ENCODE results near the gene MYO1D. TPM values are rescaled to one million over a fixed set of nuclear protein-coding genes. Genes with fewer than 3 reads are reported as not detected.

The MYO1D gene
- total and polyA plus RNA-seq, 2 donors (not counting 3 experiments of a cell fraction or from before 2014, with no cell fraction given) = 37.8 to 85.5 TPM

DNA sequence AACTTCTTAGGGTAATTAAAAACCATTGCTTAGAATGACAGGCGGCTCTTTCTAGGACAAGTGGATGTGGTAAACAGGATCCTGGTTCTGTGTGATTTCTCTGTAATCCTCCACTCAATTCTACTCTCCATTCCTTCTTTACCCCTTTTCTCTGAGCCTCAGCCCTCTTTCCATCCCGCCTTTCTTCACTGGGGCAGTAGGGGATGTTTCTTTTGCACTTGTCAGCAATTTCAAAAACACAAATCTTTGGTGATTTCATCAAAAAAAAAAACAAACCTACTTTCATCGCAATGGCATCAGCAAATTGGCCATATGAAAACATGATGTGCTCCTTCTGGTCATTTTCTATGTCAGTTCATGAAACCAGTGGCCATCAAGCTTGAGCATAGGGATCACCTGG lies 285.5 kb downstream of the MYO1D start:
- FAIRE-seq = no peak
- intact Hi-C loops (cut with micrococcal nuclease) = no loop called here
- dilution Hi-C loops (cut with MboI; ENCODE audit: extremely low pct_ligation_motif_present, low sequenced_read_pairs) = no loop called here
- Histone ChIP-seq H4K20me1 (replicated peaks; ENCODE audit: control insufficient read depth, extremely low read depth, insufficient read depth, low read length) (no peaks in the 10 kb centered on the region), H3K4me2 (ENCODE audit: insufficient read depth, low read length) (no peak overlapping the region), H3K9me1 (replicated peaks; ENCODE audit: control insufficient read depth, extremely low read depth, insufficient read depth, low read length) (no peaks in the 10 kb centered on the region), H3K27ac (ENCODE audit: insufficient read depth, low read depth, low read length) (no peak overlapping the region), H3K79me2 (ENCODE audit: control insufficient read depth, insufficient read depth, low read length) (no peaks in the 10 kb centered on the region), H3K9ac (replicated peaks; ENCODE audit: extremely low read depth, insufficient read depth, low read length) (no peak overlapping the region), H3K27me3 (ENCODE audit: control insufficient read depth in 2 of 2, insufficient read depth in 2 of 2, low read length in 2 of 2) (no peaks in the 10 kb centered on the region), H3K36me3 (ENCODE audit: control insufficient read depth in 2 of 2, extremely low read depth in 1 of 2, insufficient read depth in 2 of 2, low read length in 2 of 2) (no peaks in the 10 kb centered on the region), H3K4me3 (replicated peaks in 1 of 3; ENCODE audit: insufficient read depth in 1 of 3, low read depth in 1 of 3, low read length in 3 of 3) (no peak overlapping the region), H2AFZ (ENCODE audit: low read depth, low read length) (no peak overlapping the region), H3K4me1 (ENCODE audit: control insufficient read depth, extremely low read depth, insufficient read depth, low read length) (no peaks in the 10 kb centered on the region), H3K9me3 (replicated peaks; ENCODE audit: control insufficient read depth, insufficient read depth, low read length) (no peaks in the 10 kb centered on the region)
- TF ChIP-seq, protein P1, sequence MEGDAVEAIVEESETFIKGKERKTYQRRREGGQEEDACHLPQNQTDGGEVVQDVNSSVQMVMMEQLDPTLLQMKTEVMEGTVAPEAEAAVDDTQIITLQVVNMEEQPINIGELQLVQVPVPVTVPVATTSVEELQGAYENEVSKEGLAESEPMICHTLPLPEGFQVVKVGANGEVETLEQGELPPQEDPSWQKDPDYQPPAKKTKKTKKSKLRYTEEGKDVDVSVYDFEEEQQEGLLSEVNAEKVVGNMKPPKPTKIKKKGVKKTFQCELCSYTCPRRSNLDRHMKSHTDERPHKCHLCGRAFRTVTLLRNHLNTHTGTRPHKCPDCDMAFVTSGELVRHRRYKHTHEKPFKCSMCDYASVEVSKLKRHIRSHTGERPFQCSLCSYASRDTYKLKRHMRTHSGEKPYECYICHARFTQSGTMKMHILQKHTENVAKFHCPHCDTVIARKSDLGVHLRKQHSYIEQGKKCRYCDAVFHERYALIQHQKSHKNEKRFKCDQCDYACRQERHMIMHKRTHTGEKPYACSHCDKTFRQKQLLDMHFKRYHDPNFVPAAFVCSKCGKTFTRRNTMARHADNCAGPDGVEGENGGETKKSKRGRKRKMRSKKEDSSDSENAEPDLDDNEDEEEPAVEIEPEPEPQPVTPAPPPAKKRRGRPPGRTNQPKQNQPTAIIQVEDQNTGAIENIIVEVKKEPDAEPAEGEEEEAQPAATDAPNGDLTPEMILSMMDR (IDR thresholded peaks at IDR 0.05; ENCODE audit: extremely low read depth in 1 of 2, insufficient read depth in 1 of 2, low read depth in 1 of 2, low read length in 2 of 2) = no peak
- TF ChIP-seq POLR2A (IDR thresholded peaks at IDR 0.05; ENCODE audit: low read depth, low read length) (no peak), POLR2AphosphoS5 (IDR thresholded peaks at IDR 0.05; ENCODE audit: insufficient read depth, low read depth, low read length) (no peak), GATA2 (IDR thresholded peaks at IDR 0.05; ENCODE audit: insufficient read depth, insufficient read length, low read depth, low read length) (no peak), JUN (IDR thresholded peaks at IDR 0.05; ENCODE audit: borderline replicate concordance, insufficient read depth, insufficient read length, low read depth) (no peak), MYC (IDR thresholded peaks at IDR 0.05; ENCODE audit: low read depth, low read length) (no peak), FOS (IDR thresholded peaks at IDR 0.05; ENCODE audit: borderline replicate concordance, insufficient read depth, low read length) (no peak), EZH2 (IDR thresholded peaks at IDR 0.05; ENCODE audit: borderline replicate concordance, low read depth, low read length, severe bottlenecking) (no peak)
- TF ChIP-seq, protein P2, sequence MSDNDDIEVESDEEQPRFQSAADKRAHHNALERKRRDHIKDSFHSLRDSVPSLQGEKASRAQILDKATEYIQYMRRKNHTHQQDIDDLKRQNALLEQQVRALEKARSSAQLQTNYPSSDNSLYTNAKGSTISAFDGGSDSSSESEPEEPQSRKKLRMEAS (IDR thresholded peaks at IDR 0.05; ENCODE audit: insufficient read depth, insufficient read length) = no peak
- POLR2A ChIA-PET = no interaction called here
- CTCF ChIA-PET = interaction anchor here (1.4 to 1.8 kb wide), 2 partner anchors 32 to 164 kb away, joined by 3 to 6 read pairs; no protein-coding TSS in a partner anchor
- no TSS peak for BruUV-seq (replicated peaks)
- DNase-seq (ENCODE audit: low read depth, low spot score) = no peak
